NT2/D1 (cell line): ENCODE data around the gene RINL.
"Not testable (repeated sequence)": the region's sequence is repeated elsewhere in the genome, so short reads cannot be mapped to it uniquely, and the experiment has no call there.

ENCODE experiments used
- DNase-seq: peaks from one replicate; pipeline ENCODE4 v3.0.0-alpha.2; 2011; ENCODE audit warnings: low read depth, low spot score
- H3K27me3 ChIP-seq: 2 replicates; pipeline ENCODE4 v1.6.0; 2011; ENCODE audit warnings: mild to moderate bottlenecking; ENCODE audit not compliant: insufficient read length, insufficient read depth
- H3K36me3 ChIP-seq: 2 replicates; pipeline ENCODE4 v1.6.1; 2011; ENCODE audit warnings: mild to moderate bottlenecking, low read length, mixed read lengths; ENCODE audit not compliant: insufficient read depth, insufficient read length
- H3K4me1 ChIP-seq: 2 replicates; pipeline ENCODE4 v1.5.1; 2011; ENCODE audit not compliant: insufficient read depth, insufficient read length
- H3K4me3 ChIP-seq: 2 replicates; pipeline ENCODE4 v1.5.1; 2011; ENCODE audit warnings: low read depth; ENCODE audit not compliant: insufficient read length
- H3K9ac ChIP-seq: 2 replicates; pipeline ENCODE4 v1.6.0; 2011; ENCODE audit warnings: low read depth; ENCODE audit not compliant: insufficient read length
- H3K9me3 ChIP-seq: 2 replicates; pipeline ENCODE4 v1.5.1; 2011; ENCODE audit warnings: mild to moderate bottlenecking, low read length; ENCODE audit not compliant: insufficient read depth
- SUZ12 ChIP-seq: IDR thresholded peaks from 2 replicates; pipeline ENCODE4 v1.6.1; 2011; ENCODE audit not compliant: insufficient read length, insufficient read depth; ENCODE audit errors: extremely low read depth
- YY1 ChIP-seq: IDR thresholded peaks from 2 replicates; pipeline ENCODE4 v1.6.1; 2011; ENCODE audit not compliant: insufficient read length, insufficient read depth
- ZNF274 ChIP-seq: IDR thresholded peaks from 2 replicates; pipeline ENCODE4 v1.6.1; 2011; ENCODE audit warnings: mild to moderate bottlenecking, low read depth, low read length

Gene RINL

GRCh38 chr19:38880076-38880881, 2.2 kb upstream of the RINL start:
- H3K36me3 ChIP-seq: no peaks in the 10 kb centered on the region
- no peaks in the 10 kb centered on the region for H3K9me3 ChIP-seq
- H3K4me3 ChIP-seq: no peak overlapping the region
- no peak for TF ChIP-seq YY1
- H3K9ac ChIP-seq: no peak overlapping the region
- peaks cover 9% of the 10 kb centered on the region for H3K4me1 ChIP-seq
- DNase-seq: no peak
- no peaks in the 10 kb centered on the region for H3K27me3 ChIP-seq

- Histone ChIP-seq H3K9me3 (no peaks in the 10 kb centered on the region), H3K9ac (no peak overlapping the region), H3K4me1 (peaks cover 9% of the 10 kb centered on the region), H3K27me3 (no peaks in the 10 kb centered on the region), H3K36me3 (no peaks in the 10 kb centered on the region), H3K4me3 (no peak overlapping the region)
- no peak for TF ChIP-seq SUZ12
- no peak for TF ChIP-seq YY1
- TF ChIP-seq ZNF274: no peak
- DNase-seq: no peak
Measured at GRCh38 chr19:38879400-38879751, 1.3 kb upstream of the RINL start.

- Histone ChIP-seq H3K4me1 (peaks cover 9% of the 10 kb centered on the region), H3K36me3 (no peaks in the 10 kb centered on the region), H3K9me3 (no peaks in the 10 kb centered on the region), H3K27me3 (no peaks in the 10 kb centered on the region), H3K9ac (no peak overlapping the region), H3K4me3 (no peak overlapping the region)
- no peak for DNase-seq
- no peak for TF ChIP-seq YY1
- TF ChIP-seq SUZ12: no peak
- no peak for TF ChIP-seq ZNF274
Measured at GRCh38 chr19:38878575-38879399, 712 bp upstream of the RINL start.

GRCh38 chr19:38875656-38876395, 2.2 kb downstream of the RINL start:
- TF ChIP-seq SUZ12: no peak
- Histone ChIP-seq H3K9me3 (no peaks in the 10 kb centered on the region), H3K9ac (no peak overlapping the region), H3K4me3 (no peak overlapping the region), H3K4me1 (peaks cover 7% of the 10 kb centered on the region), H3K27me3 (no peaks in the 10 kb centered on the region), H3K36me3 (no peaks in the 10 kb centered on the region)
- no peak for DNase-seq

GRCh38 chr19:38873400-38873799, 4.7 kb downstream of the RINL start:
- not testable (repeated sequence) for H3K4me1 ChIP-seq, H3K27me3 ChIP-seq, H3K9ac ChIP-seq, H3K4me3 ChIP-seq, H3K9me3 ChIP-seq, DNase-seq, H3K36me3 ChIP-seq

- H3K36me3 ChIP-seq: no peaks in the 10 kb centered on the region
- DNase-seq: no peak
- H3K9me3 ChIP-seq: no peaks in the 10 kb centered on the region
- H3K27me3 ChIP-seq: peaks cover 7% of the 10 kb centered on the region
- H3K4me3 ChIP-seq: peak overlapping the region; percentile 34
- H3K9ac ChIP-seq: peak overlapping the region; percentile 54
- peaks cover 4% of the 10 kb centered on the region for H3K4me1 ChIP-seq
- TF ChIP-seq ZNF274: no peak
- TF ChIP-seq SUZ12: no peak
- TF ChIP-seq YY1: no peak
Measured at GRCh38 chr19:38870612-38871011, 7.5 kb downstream of the RINL start.

GRCh38 chr19:38869836-38870607, 8.1 kb downstream of the RINL start:
- no peak for DNase-seq
- TF ChIP-seq ZNF274 (no peak), SUZ12 (no peak), YY1 (no peak)
- no peaks in the 10 kb centered on the region for H3K36me3 ChIP-seq
- peak overlapping the region; percentile 64 for H3K9ac ChIP-seq
- peaks cover 4% of the 10 kb centered on the region for H3K4me1 ChIP-seq
- no peaks in the 10 kb centered on the region for H3K9me3 ChIP-seq
- H3K4me3 ChIP-seq: peak overlapping the region; percentile 34
- H3K27me3 ChIP-seq: peaks cover 7% of the 10 kb centered on the region
